Measurements from ENCODE around the gene KRT23.

DNA sequence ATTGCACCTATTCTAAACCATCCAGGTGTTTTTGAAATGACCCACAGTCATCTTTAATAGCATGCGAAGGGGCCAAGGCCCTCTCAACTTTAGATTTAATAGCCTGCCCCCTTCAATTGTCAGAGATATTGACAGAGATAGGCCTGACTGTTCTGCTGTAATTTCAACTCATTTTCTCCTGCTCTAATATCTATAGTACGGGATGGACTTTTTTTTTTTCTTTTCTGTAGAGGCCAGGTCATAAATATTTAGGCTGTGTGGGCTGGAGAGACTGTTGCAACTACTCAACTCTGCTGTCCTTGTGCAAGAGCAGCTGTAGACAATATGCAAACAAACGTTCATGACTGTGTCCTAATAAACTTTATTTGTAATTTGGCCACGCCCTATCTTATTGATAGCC, 27.7 kb downstream of the KRT23 start:
- TF ChIP-seq, protein P1, sequence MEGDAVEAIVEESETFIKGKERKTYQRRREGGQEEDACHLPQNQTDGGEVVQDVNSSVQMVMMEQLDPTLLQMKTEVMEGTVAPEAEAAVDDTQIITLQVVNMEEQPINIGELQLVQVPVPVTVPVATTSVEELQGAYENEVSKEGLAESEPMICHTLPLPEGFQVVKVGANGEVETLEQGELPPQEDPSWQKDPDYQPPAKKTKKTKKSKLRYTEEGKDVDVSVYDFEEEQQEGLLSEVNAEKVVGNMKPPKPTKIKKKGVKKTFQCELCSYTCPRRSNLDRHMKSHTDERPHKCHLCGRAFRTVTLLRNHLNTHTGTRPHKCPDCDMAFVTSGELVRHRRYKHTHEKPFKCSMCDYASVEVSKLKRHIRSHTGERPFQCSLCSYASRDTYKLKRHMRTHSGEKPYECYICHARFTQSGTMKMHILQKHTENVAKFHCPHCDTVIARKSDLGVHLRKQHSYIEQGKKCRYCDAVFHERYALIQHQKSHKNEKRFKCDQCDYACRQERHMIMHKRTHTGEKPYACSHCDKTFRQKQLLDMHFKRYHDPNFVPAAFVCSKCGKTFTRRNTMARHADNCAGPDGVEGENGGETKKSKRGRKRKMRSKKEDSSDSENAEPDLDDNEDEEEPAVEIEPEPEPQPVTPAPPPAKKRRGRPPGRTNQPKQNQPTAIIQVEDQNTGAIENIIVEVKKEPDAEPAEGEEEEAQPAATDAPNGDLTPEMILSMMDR (IDR thresholded peaks at IDR 0.05): no peak
- TF ChIP-seq POLR2A (IDR thresholded peaks at IDR 0.05): no peak
